ENCODE measurements around the gene IFT88. TPM values are rescaled to one million over a fixed set of nuclear protein-coding genes. Genes with fewer than 3 reads are reported as not detected.

The IFT88 gene
- polyA plus RNA-seq, 1 of the 3 experiments (the other 2 are of a cell fraction), result 6.2 TPM

- Histone ChIP-seq H2AFZ (ENCODE audit: low read depth) (no peak overlapping the region), H3K9me3 (no peaks in the 10 kb centered on the region), H3K4me1 (ENCODE audit: control insufficient read depth in 1 of 2, insufficient read depth in 2 of 2, low read depth in 1 of 2, low read length in 1 of 2) (no peaks in the 10 kb centered on the region; a peak in 1 of 4 replicates), H3K9me2 (no peaks in the 10 kb centered on the region), H3K4me2 (no peak overlapping the region), H3K9ac (no peak overlapping the region), H3F3A (replicated peaks; ENCODE audit: insufficient read depth) (no peaks in the 10 kb centered on the region), H3K4me3 (ENCODE audit: low read depth in 2 of 2, low read length in 1 of 2) (no peak overlapping the region), H3K79me2 (ENCODE audit: insufficient read depth) (no peaks in the 10 kb centered on the region), H3K27me3 (ENCODE audit: insufficient read depth) (no peaks in the 10 kb centered on the region), H4K20me1 (ENCODE audit: insufficient read depth) (no peaks in the 10 kb centered on the region), H3K27ac (ENCODE audit: low read depth in 2 of 2, low read length in 1 of 2) (no peak overlapping the region), H3K36me3 (replicated peaks in 1 of 2; ENCODE audit: control insufficient read depth in 1 of 2, insufficient read depth in 2 of 2, low read length in 1 of 2) (no peaks in the 10 kb centered on the region)
- CTCF ChIA-PET, result interaction anchor here (1.0 kb wide), 1 partner anchor 269 kb away, joined by 3 read pairs; no protein-coding TSS in a partner anchor
- no peak for TF ChIP-seq IRF3 (IDR thresholded peaks at IDR 0.05; ENCODE audit: low read depth, low read length)
- no peak for TF ChIP-seq PBX3 (IDR thresholded peaks at IDR 0.05)
- no peak for TF ChIP-seq FOSL2 (IDR thresholded peaks at IDR 0.05; ENCODE audit: borderline replicate concordance, low read depth)
- TF ChIP-seq POLR2AphosphoS5 (IDR thresholded peaks at IDR 0.05; ENCODE audit: low read depth, low read length), result no peak
- no peak for TF ChIP-seq MXI1 (IDR thresholded peaks at IDR 0.05; ENCODE audit: low read depth, low read length)
- TF ChIP-seq USF2 (IDR thresholded peaks at IDR 0.05; ENCODE audit: borderline replicate concordance, low read depth, low read length), result no peak
- no peak for TF ChIP-seq MAX (IDR thresholded peaks at IDR 0.05; ENCODE audit: low read depth)
- TF ChIP-seq EZH2phosphoT487 (IDR thresholded peaks at IDR 0.05; ENCODE audit: borderline replicate concordance, low read depth), result no peak
- no peak for TF ChIP-seq REST (IDR thresholded peaks at IDR 0.05; ENCODE audit: low read depth, low read length)
- no peak for TF ChIP-seq FOXJ3 (CRISPR knock-in tag; IDR thresholded peaks at IDR 0.05)
- WGBS (ENCODE audit: low lambda C conversion rate), result 67% methylated on average over 6 of the region's 6 CpGs
- POLR2A ChIA-PET, result no interaction called here
- DNase-seq, result no peak
These were observed 7.1 kb upstream of the IFT88 start for GRCh38 chr13:20559659-20560356.
